DOHH2 (cell line): ENCODE measurements around the gene TMC8.

ENCODE experiments used
- H3F3A ChIP-seq: fragments of 200-600 bp; sonication (generic), shearing (Covaris generic); 2 replicates; pipeline ENCODE4 v1.6.0; 2016; ENCODE audit warnings: antibody characterized with exemption, mild to moderate bottlenecking; ENCODE audit not compliant: control insufficient read depth, insufficient read depth
- H3K27ac ChIP-seq: fragments of 200-600 bp; sonication (generic); 2 replicates; pipeline ENCODE4 v1.5.1; 2014; ENCODE audit warnings: low read depth, mild to moderate bottlenecking, low read length, moderate library complexity
- H3K27me3 ChIP-seq: fragments of 200-600 bp; sonication (generic); 2 replicates; pipeline ENCODE4 v1.6.1; 2014; ENCODE audit warnings: mild to moderate bottlenecking, low read length, mixed read lengths; ENCODE audit not compliant: control insufficient read depth
- H3K36me3 ChIP-seq: fragments of 200-600 bp; sonication (generic); 2 replicates; pipeline ENCODE4 v1.6.1; 2014; ENCODE audit warnings: mild to moderate bottlenecking, low read length, moderate library complexity, mixed read lengths; ENCODE audit not compliant: control insufficient read depth
- H3K4me1 ChIP-seq: fragments of 200-600 bp; sonication (generic); 2 replicates; pipeline ENCODE4 v1.6.1; 2014; ENCODE audit warnings: mild to moderate bottlenecking, low read length, mixed read lengths; ENCODE audit not compliant: control insufficient read depth
- H3K4me2 ChIP-seq: fragments of 200-600 bp; sonication (generic); 2 replicates; pipeline ENCODE4 v1.6.0; 2014; ENCODE audit warnings: mild to moderate bottlenecking, low read length, moderate library complexity
- H3K4me3 ChIP-seq: fragments of 200-600 bp; sonication (generic); 2 replicates; pipeline ENCODE4 v1.5.1; 2014; ENCODE audit warnings: mild to moderate bottlenecking, low read length, mixed read lengths
- H3K79me2 ChIP-seq: fragments of 200-600 bp; sonication (generic); 2 replicates; pipeline ENCODE4 v1.6.1; 2014; ENCODE audit warnings: mild to moderate bottlenecking, low read length, mixed read lengths; ENCODE audit not compliant: control insufficient read depth
- H3K9me2 ChIP-seq: fragments of 200-600 bp; sonication (generic); replicated peaks from 2 replicates; pipeline ENCODE4 v1.6.1; 2014; ENCODE audit warnings: mild to moderate bottlenecking, low read length, mixed read lengths; ENCODE audit not compliant: control insufficient read depth
- H3K9me3 ChIP-seq: fragments of 200-600 bp; sonication (generic); 2 replicates; pipeline ENCODE4 v1.6.1; 2014; ENCODE audit warnings: antibody characterized with exemption, low read length, mixed read lengths; ENCODE audit not compliant: control insufficient read depth, insufficient read depth
- H4K20me1 ChIP-seq: fragments of 200-600 bp; sonication (generic); 2 replicates; pipeline ENCODE4 v1.6.0; 2014; ENCODE audit warnings: low read depth, mild to moderate bottlenecking, antibody characterized with exemption, low read length, moderate library complexity; ENCODE audit not compliant: control insufficient read depth, insufficient read depth
- EZH2phosphoT487 ChIP-seq: fragments of 200-600 bp; sonication (generic); IDR thresholded peaks from 2 replicates; pipeline ENCODE4 v1.6.1; 2017; ENCODE audit warnings: borderline replicate concordance, mild to moderate bottlenecking, antibody characterized with exemption, low read length, moderate library complexity, mixed read lengths
- TF ChIP-seq, protein P1 (sequence below): fragments of 200-600 bp; sonication (generic); IDR thresholded peaks from one replicate; pipeline ENCODE4 v1.5.1; 2014; ENCODE audit warnings: antibody characterized with exemption, mild to moderate bottlenecking, low read depth, low read length; ENCODE audit not compliant: poor library complexity, severe bottlenecking

Gene TMC8

DNA sequence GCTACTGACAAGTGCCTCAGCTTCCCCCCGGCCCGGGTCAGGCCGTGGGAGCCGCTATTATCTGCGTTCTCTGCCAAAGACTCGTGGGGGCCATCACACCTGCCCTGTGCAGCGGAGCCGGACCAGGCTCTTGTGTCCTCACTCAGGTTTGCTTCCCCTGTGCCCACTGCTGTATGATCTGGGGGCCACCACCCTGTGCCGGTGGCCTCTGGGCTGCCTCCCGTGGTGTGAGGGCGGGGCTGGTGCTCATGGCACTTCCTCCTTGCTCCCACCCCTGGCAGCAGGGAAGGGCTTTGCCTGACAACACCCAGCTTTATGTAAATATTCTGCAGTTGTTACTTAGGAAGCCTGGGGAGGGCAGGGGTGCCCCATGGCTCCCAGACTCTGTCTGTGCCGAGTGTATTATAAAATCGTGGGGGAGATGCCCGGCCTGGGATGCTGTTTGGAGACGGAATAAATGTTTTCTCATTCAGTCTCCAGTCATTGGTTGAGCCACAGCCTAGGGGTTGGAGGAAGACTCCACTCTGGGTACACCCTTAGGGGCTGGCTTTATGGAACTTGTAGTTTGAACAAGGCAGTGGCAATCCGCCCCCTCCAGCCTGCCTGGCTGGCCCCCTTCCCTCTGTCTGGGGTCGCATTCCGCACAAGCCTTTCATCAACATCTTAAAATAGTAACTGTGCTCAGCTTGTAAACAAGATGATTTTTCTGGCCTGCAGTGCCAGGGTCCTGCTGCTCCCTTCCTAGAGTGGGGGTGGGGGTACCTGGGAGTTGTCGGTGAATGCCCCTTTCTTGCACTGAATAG, 41.9 kb downstream of the TMC8 start:
- Histone ChIP-seq H3K4me2 (peak overlapping the region; percentile 94), H3K27ac (peak overlapping the region; percentile 65), H3K9me2 (no peaks in the 10 kb centered on the region), H4K20me1 (peaks cover 19% of the 10 kb centered on the region), H3K4me1 (peaks cover 88% of the 10 kb centered on the region), H3F3A (peaks cover 23% of the 10 kb centered on the region), H3K9me3 (no peaks in the 10 kb centered on the region), H3K27me3 (no peaks in the 10 kb centered on the region), H3K4me3 (peak overlapping the region; percentile 80), H3K79me2 (peaks cover 60% of the 10 kb centered on the region), H3K36me3 (peaks cover 85% of the 10 kb centered on the region)
- no peak for TF ChIP-seq EZH2phosphoT487
- TF ChIP-seq, protein P1, sequence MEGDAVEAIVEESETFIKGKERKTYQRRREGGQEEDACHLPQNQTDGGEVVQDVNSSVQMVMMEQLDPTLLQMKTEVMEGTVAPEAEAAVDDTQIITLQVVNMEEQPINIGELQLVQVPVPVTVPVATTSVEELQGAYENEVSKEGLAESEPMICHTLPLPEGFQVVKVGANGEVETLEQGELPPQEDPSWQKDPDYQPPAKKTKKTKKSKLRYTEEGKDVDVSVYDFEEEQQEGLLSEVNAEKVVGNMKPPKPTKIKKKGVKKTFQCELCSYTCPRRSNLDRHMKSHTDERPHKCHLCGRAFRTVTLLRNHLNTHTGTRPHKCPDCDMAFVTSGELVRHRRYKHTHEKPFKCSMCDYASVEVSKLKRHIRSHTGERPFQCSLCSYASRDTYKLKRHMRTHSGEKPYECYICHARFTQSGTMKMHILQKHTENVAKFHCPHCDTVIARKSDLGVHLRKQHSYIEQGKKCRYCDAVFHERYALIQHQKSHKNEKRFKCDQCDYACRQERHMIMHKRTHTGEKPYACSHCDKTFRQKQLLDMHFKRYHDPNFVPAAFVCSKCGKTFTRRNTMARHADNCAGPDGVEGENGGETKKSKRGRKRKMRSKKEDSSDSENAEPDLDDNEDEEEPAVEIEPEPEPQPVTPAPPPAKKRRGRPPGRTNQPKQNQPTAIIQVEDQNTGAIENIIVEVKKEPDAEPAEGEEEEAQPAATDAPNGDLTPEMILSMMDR, result no peak

DNA sequence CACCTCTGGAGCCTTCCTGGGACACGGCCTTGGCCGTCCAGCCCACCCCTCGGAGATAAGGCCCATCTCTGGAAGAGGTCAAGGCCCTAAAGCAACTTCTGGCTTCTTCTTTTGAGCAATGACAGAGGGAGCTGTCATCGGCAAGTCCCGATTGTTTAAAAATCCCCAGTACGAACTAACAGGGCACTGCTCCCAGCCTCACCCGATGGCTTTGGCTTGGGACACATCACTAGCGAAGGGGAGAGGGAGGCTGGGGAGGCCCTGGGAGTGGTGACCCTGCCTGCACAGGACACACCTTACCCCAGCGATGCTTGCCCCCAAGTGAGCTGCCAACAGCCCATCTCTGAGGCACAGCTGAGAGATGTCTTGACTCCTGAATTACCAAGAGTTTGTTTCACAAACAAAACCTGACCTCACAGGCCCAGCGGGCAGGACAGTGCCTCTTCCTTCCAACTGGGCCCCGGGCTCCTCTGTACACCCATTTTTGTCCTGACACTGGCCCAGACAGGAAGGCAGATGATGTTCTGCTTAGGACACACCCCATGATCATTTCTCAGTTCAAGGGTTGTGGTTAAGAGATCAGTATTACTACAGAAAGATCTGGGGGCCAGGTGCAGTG, 42.6 kb downstream of the TMC8 start:
- H3K79me2 ChIP-seq, result peaks cover 55% of the 10 kb centered on the region
- peaks cover 89% of the 10 kb centered on the region for H3K36me3 ChIP-seq
- no peaks in the 10 kb centered on the region for H3K27me3 ChIP-seq
- H3K9me3 ChIP-seq, result no peaks in the 10 kb centered on the region
- TF ChIP-seq, protein P1, result no peak
- TF ChIP-seq EZH2phosphoT487, result no peak
- H3K4me1 ChIP-seq, result peaks cover 88% of the 10 kb centered on the region
- peaks cover 19% of the 10 kb centered on the region for H4K20me1 ChIP-seq
- peak overlapping the region; percentile 94 for H3K4me2 ChIP-seq
- H3K4me3 ChIP-seq, result peak overlapping the region; percentile 80
- H3K9me2 ChIP-seq, result no peaks in the 10 kb centered on the region
- H3F3A ChIP-seq, result peaks cover 23% of the 10 kb centered on the region
- peak overlapping the region; percentile 65 for H3K27ac ChIP-seq

DNA sequence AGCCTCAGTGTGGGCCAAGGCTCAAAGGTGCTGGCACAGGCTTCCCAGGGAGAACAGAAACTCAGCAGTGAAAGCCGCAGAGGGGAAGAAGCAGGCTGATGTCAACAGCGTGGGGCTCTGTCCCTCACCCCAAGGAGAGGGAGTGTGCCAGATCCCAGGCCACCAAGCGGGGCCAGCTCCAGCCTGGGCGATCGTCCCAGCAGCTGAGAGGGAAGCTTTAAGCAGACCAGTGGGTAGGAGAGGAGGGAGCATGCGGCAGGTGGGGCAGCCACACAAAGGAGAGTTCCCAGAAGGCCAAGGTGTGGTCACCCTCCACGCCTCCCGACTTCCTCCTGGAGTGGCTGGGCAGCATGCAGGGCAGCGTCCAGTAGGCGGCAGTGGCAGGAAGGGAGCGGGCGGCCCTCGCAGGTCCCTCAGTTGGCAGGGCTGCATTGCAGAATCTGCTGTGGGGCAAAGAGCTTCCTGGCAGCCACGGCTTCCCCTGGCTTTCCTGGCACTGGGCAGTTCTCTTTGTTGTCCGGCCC, 43.8 kb downstream of the TMC8 start:
- peak overlapping the region; percentile 94 for H3K4me2 ChIP-seq

More for the DNA sequence above, 43.8 kb downstream of the TMC8 start:
- peak overlapping the region; percentile 65 for H3K27ac ChIP-seq
- H3K4me1 ChIP-seq, result peaks cover 85% of the 10 kb centered on the region
- peak overlapping the region; percentile 37 for H3K4me3 ChIP-seq
- H3K9me2 ChIP-seq, result no peaks in the 10 kb centered on the region
- peaks cover 23% of the 10 kb centered on the region for H3F3A ChIP-seq
- peaks cover 96% of the 10 kb centered on the region for H3K36me3 ChIP-seq
- TF ChIP-seq EZH2phosphoT487, result no peak
- TF ChIP-seq, protein P1, result peak; percentile 4
- peaks cover 15% of the 10 kb centered on the region for H4K20me1 ChIP-seq
- H3K79me2 ChIP-seq, result peaks cover 43% of the 10 kb centered on the region
- no peaks in the 10 kb centered on the region for H3K27me3 ChIP-seq
- no peaks in the 10 kb centered on the region for H3K9me3 ChIP-seq
